Activated T-cell treated with anti-CD3 and anti-CD28 coated beads, Interleukin-2, amount 50 U/mL, for 4 hours (primary cell): ENCODE results near the gene FAM9C. TPM values are rescaled to one million over a fixed set of nuclear protein-coding genes. Genes with fewer than 3 reads are reported as not detected.
"Not testable (repeated sequence)": the region's sequence is repeated elsewhere in the genome, so short reads cannot be mapped to it uniquely, and the experiment has no call there.

Source experiments
- ATAC-seq, 2 donors: fragments of 200-7000 bp; cut with Tn5 transposase; one replicate each; pipeline ENCODE4 v1.10.0; 2021
- DNase-seq: peaks from one replicate; pipeline ENCODE4 v3.0.0-alpha.2; 2020
- H3K27me3 Mint-ChIP-seq: one replicate; pipeline ENCODE4 v1.8.0; 2021; ENCODE audit warnings: low read depth, mixed read lengths
- H3K36me3 Mint-ChIP-seq: one replicate; pipeline ENCODE4 v1.8.0; 2022; ENCODE audit warnings: mixed read lengths; ENCODE audit not compliant: insufficient read depth
- H3K4me1 Mint-ChIP-seq: one replicate; pipeline ENCODE4 v1.8.0; 2021; ENCODE audit warnings: low read depth, mixed read lengths
- H3K4me3 Mint-ChIP-seq: one replicate; pipeline ENCODE4 v1.8.0; 2021; ENCODE audit warnings: mild to moderate bottlenecking, moderate library complexity, mixed read lengths
- H3K9me3 Mint-ChIP-seq: one replicate; pipeline ENCODE4 v1.8.0; 2021; ENCODE audit warnings: mixed read lengths
- total RNA-seq, 3 donors: library from RNA; stranded (reverse); gene quantifications; one replicate each; pipeline ENCODE4 v1.2.1, GENCODE V29; 2021

FAM9C gene
- not detected for total RNA-seq

GRCh38 chrX:13044441-13044840, at the start of gene FAM9C:
FAM9C (minus strand) TSS chrX:13044620; CDS start chrX:13043789, 831 bp downstream.
- no peaks in the 10 kb centered on the region for H3K36me3 Mint-ChIP-seq
- DNase-seq, result no peak
- peaks cover 37% of the 10 kb centered on the region for H3K4me1 Mint-ChIP-seq

GRCh38 chrX:13093529-13094140, 49.2 kb upstream of the FAM9C start:
- Mint-ChIP-seq H3K4me1 (peaks cover 77% of the 10 kb centered on the region), H3K4me3 (peak overlapping the region; percentile 11), H3K27me3 (no peaks in the 10 kb centered on the region), H3K9me3 (no peaks in the 10 kb centered on the region), H3K36me3 (no peaks in the 10 kb centered on the region)
- DNase-seq (no peak), ATAC-seq (peak; percentile 54 to 66)

More at GRCh38 chrX:13044441-13044840, at the start of gene FAM9C:
- no peak within 1 kb of the TSS for H3K4me3 Mint-ChIP-seq
- no peaks in the 10 kb centered on the region for H3K9me3 Mint-ChIP-seq
- no peak for ATAC-seq
- H3K27me3 Mint-ChIP-seq, result no peaks in the 10 kb centered on the region

GRCh38 chrX:13092455-13092941, 48.1 kb upstream of the FAM9C start:
- H3K4me1 Mint-ChIP-seq, result peaks cover 81% of the 10 kb centered on the region

GRCh38 chrX:13091111-13091765, 46.8 kb upstream of the FAM9C start:
- ATAC-seq, result no peak
- H3K36me3 Mint-ChIP-seq, result no peaks in the 10 kb centered on the region
- H3K4me3 Mint-ChIP-seq, result peak overlapping the region; percentile 45
- H3K4me1 Mint-ChIP-seq, result peaks cover 86% of the 10 kb centered on the region
- no peaks in the 10 kb centered on the region for H3K9me3 Mint-ChIP-seq
- DNase-seq, result no peak
- no peaks in the 10 kb centered on the region for H3K27me3 Mint-ChIP-seq

More at GRCh38 chrX:13092455-13092941, 48.1 kb upstream of the FAM9C start:
- peak; percentile 70 to 78 for ATAC-seq
- Mint-ChIP-seq H3K27me3 (no peaks in the 10 kb centered on the region), H3K9me3 (no peaks in the 10 kb centered on the region), H3K4me3 (peak overlapping the region; percentile 57), H3K36me3 (no peaks in the 10 kb centered on the region)
- DNase-seq, result peak; percentile 62

GRCh38 chrX:13090339-13091110, 46.1 kb upstream of the FAM9C start:
- H3K4me3 Mint-ChIP-seq, result peak overlapping the region; percentile 45
- H3K27me3 Mint-ChIP-seq, result no peaks in the 10 kb centered on the region
- H3K9me3 Mint-ChIP-seq, result no peaks in the 10 kb centered on the region
- ATAC-seq (no peak), DNase-seq (no peak)
- H3K4me1 Mint-ChIP-seq, result peaks cover 88% of the 10 kb centered on the region
- H3K36me3 Mint-ChIP-seq, result no peaks in the 10 kb centered on the region

- Mint-ChIP-seq H3K36me3 (no peaks in the 10 kb centered on the region), H3K4me1 (peaks cover 90% of the 10 kb centered on the region), H3K9me3 (no peaks in the 10 kb centered on the region), H3K27me3 (no peaks in the 10 kb centered on the region), H3K4me3 (peak overlapping the region; percentile 45)
- ATAC-seq (no peak), DNase-seq (no peak)
These were observed 45.6 kb upstream of the FAM9C start for GRCh38 chrX:13090027-13090338.

GRCh38 chrX:13088156-13088487, 43.7 kb upstream of the FAM9C start:
- H3K9me3 Mint-ChIP-seq, result no peaks in the 10 kb centered on the region
- peak overlapping the region; percentile 64 for H3K4me3 Mint-ChIP-seq
- DNase-seq, result no peak
- H3K4me1 Mint-ChIP-seq, result peaks cover 87% of the 10 kb centered on the region
- no peaks in the 10 kb centered on the region for H3K36me3 Mint-ChIP-seq
- ATAC-seq, result no peak
- H3K27me3 Mint-ChIP-seq, result no peaks in the 10 kb centered on the region

- Mint-ChIP-seq H3K27me3 (no peaks in the 10 kb centered on the region), H3K4me1 (peaks cover 87% of the 10 kb centered on the region), H3K36me3 (no peaks in the 10 kb centered on the region), H3K4me3 (peak overlapping the region; percentile 70), H3K9me3 (no peaks in the 10 kb centered on the region)
- peak; percentile 76 to 77 for ATAC-seq
- DNase-seq, result peak; percentile 34
These were observed 43.1 kb upstream of the FAM9C start for GRCh38 chrX:13087322-13088155.

- ATAC-seq, H3K9me3 Mint-ChIP-seq, H3K27me3 Mint-ChIP-seq, H3K36me3 Mint-ChIP-seq: not testable (repeated sequence)
- peak overlapping the region; percentile 70 for H3K4me3 Mint-ChIP-seq
- H3K4me1 Mint-ChIP-seq, result peaks cover 93% of the 10 kb centered on the region
- DNase-seq, result peak; percentile 38
These were observed 42.4 kb upstream of the FAM9C start for GRCh38 chrX:13086793-13087321.

GRCh38 chrX:13086076-13086475, 41.7 kb upstream of the FAM9C start:
- ATAC-seq (no peak), DNase-seq (no peak)

GRCh38 chrX:13085526-13085925, 41.1 kb upstream of the FAM9C start:
- no peaks in the 10 kb centered on the region for H3K36me3 Mint-ChIP-seq
- H3K9me3 Mint-ChIP-seq, result no peaks in the 10 kb centered on the region
- peak overlapping the region; percentile 58 for H3K4me3 Mint-ChIP-seq
- ATAC-seq, result no peak
- peak; percentile 29 for DNase-seq
- H3K4me1 Mint-ChIP-seq, result peaks cover 95% of the 10 kb centered on the region
- no peaks in the 10 kb centered on the region for H3K27me3 Mint-ChIP-seq

More at GRCh38 chrX:13086076-13086475, 41.7 kb upstream of the FAM9C start:
- peak overlapping the region; percentile 58 for H3K4me3 Mint-ChIP-seq
- H3K9me3 Mint-ChIP-seq, result no peaks in the 10 kb centered on the region
- peaks cover 95% of the 10 kb centered on the region for H3K4me1 Mint-ChIP-seq
- H3K36me3 Mint-ChIP-seq, result no peaks in the 10 kb centered on the region
- H3K27me3 Mint-ChIP-seq, result no peaks in the 10 kb centered on the region

GRCh38 chrX:13084611-13085010, 40.2 kb upstream of the FAM9C start:
- DNase-seq (no peak), ATAC-seq (no peak)
- Mint-ChIP-seq H3K4me3 (no peak overlapping the region), H3K27me3 (no peaks in the 10 kb centered on the region), H3K4me1 (peaks cover 94% of the 10 kb centered on the region), H3K36me3 (no peaks in the 10 kb centered on the region), H3K9me3 (no peaks in the 10 kb centered on the region)

- not testable (repeated sequence) for H3K27me3 Mint-ChIP-seq, DNase-seq, H3K9me3 Mint-ChIP-seq, H3K4me3 Mint-ChIP-seq, H3K36me3 Mint-ChIP-seq, ATAC-seq
- H3K4me1 Mint-ChIP-seq, result peaks cover 92% of the 10 kb centered on the region
These were observed 39.4 kb upstream of the FAM9C start for GRCh38 chrX:13083755-13084326.
